Left lobe of liver (tissue), 2 donors: Measurements from ENCODE around the gene SYNE2. TPM values are rescaled to one million over a fixed set of nuclear protein-coding genes. Genes with fewer than 3 reads are reported as not detected.
A peak's percentile ranks its signal among the peaks of the same experiment; 100 is the strongest.

Source experiments
- ATAC-seq: fragments of 200-7000 bp; cut with Tn5 transposase; one replicate; pipeline ENCODE4 v1.9.1; 2020; ENCODE audit warnings: mild to moderate bottlenecking, moderate library complexity
- DNase-seq: peaks from one replicate; pipeline ENCODE4 v3.0.0-alpha.2; 2020; ENCODE audit warnings: low spot score
- total RNA-seq: library from RNA; stranded (reverse); gene quantifications from one replicate; pipeline ENCODE4 v1.2.1, GENCODE V29; 2021
- donor health status: DM: no; HTN: no; CAD: no; lungs with moderate emphysema.
- donor health status: DM: no; HTN: yes; CAD: no.

The SYNE2 gene
- total RNA-seq, 1 donor from 2014 or later = 46.8 TPM

DNA sequence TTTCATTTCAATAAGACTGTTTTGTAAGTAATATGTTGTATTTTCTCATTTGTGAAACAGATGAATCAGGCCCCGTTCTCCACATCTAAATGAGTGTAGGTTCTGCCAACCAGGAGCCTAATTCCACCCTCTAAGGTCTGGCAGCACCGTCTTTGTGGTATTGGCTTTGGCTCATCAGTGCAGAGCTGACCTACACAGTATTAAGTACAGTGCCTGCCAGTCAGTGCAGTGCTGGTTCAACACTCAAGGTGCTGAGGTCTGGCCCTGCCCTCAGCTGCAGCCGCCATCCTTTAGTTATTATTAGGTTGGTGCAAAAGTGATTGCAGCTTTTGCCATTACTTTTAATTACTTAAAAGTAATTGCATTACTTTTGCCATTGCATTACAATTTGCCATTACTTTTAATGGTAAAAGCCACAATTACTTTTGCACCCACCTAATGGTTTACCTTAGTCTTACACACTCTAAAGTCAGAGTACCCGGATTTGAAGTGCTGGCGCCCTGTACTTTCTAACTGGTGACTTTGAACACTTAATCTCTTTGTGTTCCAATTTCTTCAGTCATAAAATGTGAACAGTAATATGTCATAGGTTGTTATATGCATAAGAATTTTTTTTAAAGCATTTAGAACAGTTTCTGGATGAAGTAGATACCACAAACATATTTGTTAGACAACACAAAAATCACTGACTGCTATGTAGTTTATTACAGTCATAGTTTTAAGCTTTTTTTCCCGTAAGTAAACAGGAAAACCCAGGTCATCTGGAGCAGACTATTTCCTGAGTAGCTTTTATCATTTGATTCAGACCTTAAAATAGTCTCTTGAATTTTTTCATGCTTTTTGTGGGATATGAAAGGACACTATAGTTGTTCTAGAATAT, 99.5 kb downstream of the SYNE2 start:
- ATAC-seq (no peak), DNase-seq (no peak)

DNA sequence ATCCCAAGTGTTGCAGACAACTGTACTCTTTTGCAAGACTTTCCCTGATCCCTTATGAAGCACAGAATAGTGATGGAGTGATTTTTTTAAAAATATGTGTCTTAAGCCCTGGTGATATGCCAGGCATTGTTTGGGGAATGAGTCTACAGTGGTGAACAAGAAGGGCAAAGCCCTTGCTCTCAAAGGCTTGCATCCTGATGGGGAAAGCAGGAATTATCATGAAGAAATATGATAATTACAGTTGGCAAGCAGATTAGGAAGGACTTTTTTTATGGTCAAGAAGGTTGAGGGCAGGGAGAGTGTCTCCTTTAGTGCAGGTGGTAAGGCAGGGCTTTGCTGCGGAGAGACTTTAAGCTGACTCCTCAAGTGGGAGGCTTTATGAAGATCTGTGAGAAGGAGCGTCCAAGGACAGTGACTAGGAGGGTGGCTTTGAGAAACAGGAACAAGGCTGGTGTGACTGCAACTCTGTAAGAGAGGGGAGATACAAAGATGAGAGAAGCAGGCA, 100.2 kb downstream of the SYNE2 start:
- ATAC-seq = no peak
- no peak for DNase-seq

DNA sequence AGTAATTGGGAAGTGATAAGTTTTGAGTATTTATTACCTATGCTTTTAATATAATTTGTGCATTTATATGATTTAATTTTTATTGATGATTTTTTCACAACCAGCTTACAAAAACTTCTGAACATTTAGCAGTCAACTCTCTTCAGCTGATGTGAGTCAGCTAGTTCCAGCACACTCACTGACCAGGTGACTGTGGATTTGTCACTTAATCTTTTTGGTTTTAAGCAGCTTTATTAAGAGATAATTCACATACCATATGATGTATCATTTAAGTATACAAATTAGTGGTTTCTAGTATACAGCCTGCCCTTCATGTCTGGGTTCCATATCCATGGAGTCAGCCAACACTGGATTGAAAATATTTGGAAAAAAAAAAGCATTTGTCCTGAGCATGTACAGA, 103.5 kb downstream of the SYNE2 start:
- DNase-seq (no peak), ATAC-seq (no peak)

DNA sequence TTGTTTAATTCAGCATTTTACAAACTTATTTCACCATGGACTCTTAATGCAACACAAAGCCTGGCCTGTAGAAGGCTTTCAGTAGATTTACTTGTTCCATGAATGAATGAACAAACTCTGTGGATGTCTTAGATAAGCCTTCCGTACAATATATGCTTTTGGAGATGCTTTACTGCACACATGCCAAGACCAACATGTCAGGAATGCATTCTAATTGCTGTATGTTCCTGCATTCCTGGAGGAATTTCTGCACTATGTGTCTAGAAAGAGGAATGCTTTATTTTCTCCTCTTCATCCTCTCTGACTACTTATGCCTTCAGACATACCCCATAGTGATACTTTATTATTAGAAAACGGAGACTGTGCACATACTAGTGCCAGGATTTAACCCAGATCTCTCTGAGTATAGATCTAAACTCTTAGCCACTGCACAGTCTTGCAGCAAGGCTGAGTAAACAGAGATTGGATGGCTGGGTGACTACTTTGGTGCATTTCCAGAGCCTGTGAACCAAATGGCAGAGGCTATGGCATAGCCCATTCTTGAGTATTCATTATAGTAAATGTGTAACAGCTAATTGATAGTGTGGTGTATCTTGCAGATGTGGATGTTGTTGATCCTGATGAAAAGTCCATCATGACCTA, 108.2 kb downstream of the SYNE2 start:
- ATAC-seq = peak; percentile 63
- no peak for DNase-seq

DNA sequence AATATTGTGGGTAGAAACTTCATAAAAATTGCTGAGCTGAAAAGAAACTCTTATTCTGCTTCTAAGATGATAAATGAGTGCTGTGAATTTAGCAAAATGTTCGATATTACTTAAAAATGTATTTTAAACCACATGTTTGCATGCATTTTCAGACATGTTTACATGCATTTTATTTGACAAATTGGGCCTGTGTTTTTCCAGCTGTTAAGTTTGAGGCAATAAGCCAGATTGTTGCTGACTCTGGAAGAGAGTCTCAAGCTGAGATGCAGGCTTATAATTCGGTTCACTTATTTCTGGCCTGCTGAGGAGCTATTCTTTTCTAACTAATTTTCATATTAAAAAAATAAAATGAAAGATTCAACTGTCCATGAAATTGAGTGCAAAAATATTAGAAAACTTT, 110.1 kb downstream of the SYNE2 start:
- DNase-seq = no peak
- ATAC-seq = no peak

DNA sequence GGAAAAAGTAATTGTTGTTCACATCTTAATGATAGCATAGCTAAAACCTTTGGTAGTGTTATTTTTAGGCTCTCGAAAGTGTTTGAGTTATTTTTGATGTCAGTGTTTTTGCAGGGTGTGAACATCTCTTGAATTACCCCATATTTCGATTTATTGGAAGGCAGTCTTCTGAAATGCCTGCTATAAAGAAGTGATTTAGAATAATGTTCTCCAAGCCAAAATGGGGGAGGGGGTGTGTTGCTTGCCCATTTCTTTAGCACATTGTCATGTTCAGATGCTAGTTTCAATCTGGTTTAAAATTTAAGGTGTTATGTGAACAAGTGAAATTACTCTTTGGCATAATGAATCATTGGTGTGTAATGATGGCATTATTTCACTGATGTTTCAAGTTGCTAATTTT, 110.6 kb downstream of the SYNE2 start:
- no peak for DNase-seq
- ATAC-seq = no peak

DNA sequence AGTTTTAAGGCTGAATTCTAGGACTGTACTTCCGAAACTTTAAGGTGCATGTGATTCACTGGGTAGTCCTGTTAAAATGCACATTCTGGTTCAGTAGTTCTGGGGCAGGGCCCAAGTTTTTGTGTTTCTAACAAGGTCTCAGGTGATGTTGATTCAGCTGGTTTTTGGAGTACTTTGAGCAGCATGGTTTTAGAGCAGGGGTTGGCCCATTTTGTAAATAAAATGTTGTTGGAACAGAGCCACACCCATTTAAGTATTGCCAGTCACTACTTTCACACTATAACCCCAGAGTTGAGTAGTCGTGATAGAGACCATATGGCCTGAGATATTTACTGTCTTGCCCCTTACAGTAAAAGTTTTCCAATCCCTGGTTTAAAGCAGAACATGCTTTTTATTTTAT, 111.3 kb downstream of the SYNE2 start:
- ATAC-seq (peak; percentile 70), DNase-seq (no peak)

DNA sequence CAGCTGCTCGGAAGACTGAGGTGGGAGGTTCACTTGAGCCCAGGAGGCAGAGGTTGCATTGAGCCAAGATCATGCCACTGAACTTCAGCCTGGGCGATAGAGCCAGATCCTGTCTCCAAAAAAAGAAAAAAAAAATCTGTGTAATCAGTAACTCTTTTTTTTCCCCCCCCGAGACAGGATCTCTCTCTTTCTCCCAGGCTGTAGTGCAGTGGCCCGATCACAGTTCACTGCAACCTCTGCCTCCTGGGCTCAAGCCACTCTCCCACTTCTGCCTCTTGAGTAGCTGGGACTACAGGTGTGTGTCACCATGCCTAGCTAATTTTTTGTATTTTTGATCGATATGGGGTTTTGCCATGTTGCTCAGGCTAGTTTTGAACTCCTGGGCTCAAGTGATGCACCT, 113.6 kb downstream of the SYNE2 start:
- peak; percentile 47 for DNase-seq
- ATAC-seq = peak; percentile 81

DNA sequence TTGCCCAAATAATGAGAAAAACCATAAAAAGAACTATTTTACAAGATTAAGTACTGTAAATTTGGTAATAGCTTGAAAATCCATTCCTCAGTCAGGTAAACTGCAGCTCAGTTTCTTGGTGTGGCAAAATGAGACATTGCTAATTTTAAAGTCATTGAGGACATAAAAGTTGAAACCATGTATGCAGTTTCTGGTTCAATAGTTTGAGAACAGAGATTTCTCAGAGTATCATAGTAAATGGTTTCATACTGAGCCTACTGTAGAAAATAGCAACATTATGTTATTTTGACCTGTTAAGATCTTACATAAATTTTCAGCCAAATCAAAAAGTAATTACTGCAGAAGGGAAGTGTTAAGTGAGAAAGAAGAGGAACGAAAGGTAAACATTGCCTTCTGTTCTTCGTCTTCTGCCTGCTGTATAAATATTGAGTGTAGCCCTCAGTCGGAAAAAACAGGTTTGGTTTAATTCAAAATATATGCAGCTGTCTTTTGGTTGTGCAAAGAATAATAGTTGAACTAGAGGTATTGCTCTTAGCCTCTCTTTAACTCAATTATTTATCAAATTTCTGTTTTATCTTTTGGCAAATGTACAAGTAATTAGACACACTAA, 119.6 kb downstream of the SYNE2 start:
- ATAC-seq (no peak), DNase-seq (no peak)

DNA sequence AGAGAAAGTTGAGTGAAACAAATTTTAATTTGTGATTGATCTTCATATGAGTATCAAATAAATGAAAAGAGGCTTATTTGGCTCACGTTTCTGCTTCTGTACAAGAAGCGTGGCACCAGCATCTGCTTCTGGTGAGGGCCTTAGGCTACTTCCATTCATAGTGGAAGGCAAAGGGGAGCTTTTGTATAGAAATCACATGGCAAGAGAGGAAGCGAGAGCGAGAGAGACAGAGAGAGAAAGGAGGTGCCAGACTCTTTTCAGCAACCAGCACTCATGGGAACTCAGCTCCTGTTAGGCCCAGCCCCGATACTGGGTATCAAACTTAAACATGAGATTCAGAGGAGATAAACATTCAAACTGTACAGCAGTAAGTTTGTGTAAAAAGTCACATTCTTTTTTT, 121.4 kb downstream of the SYNE2 start:
- ATAC-seq = no peak

DNA sequence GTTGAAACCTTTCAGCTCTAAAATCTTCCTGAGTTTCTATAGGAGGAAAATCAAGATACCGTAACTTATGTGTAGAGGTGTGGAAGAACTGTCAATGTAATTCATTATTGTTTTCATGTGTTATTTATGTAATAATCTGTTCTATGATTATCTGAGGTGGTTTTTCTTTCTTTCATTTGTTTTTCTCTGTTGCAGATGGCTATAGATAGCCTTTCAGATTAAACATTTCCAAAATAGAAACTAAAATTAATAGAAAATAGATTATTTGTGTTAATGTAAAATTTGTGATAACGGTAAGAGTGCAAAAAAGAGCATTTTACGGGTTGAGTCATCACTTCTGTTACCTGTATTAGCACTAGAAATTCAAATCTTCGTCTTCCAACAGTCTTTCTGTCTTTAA, 128.8 kb downstream of the SYNE2 start:
- no peak for ATAC-seq
- DNase-seq = no peak

More for the DNA sequence above, 121.4 kb downstream of the SYNE2 start:
- DNase-seq = no peak

DNA sequence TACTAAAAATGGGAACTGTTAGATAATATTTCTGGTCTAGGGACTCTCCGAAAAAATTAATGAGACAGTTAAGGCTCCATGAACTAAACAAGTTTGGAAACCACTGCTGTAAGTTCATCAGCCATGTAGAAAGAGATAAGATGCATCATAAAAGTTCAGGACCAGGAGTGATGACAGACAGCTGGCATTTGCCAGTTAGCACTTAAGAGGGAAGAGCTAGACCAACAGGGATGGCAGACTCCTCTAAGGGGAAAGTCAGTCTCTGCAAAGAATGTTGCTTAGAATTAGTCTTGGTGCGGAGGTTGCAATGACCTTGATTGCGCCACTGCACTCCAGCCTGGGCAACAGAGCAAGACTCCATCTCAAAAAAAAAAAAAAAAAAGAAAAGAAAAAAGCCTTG, 129.4 kb downstream of the SYNE2 start:
- no peak for DNase-seq
- no peak for ATAC-seq

DNA sequence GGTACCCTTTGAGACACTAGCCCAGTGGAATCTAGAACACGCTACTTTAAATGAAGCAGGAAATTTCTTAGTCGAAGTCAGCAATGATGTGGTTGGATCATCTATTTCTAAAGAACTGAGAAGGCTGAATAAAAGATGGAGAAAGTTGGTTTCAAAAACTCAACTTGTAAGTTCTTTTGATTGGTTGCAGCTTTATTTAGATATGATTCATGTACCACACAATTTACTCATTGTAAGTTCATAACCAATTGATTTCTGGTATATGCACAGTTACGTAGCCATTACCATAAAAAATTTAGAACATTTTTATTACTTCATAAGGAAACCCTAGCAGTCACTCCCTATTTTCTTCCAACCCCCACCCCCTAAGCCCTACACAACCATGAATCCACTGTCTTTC, 129.8 kb downstream of the SYNE2 start:
- ATAC-seq (no peak), DNase-seq (no peak)

DNA sequence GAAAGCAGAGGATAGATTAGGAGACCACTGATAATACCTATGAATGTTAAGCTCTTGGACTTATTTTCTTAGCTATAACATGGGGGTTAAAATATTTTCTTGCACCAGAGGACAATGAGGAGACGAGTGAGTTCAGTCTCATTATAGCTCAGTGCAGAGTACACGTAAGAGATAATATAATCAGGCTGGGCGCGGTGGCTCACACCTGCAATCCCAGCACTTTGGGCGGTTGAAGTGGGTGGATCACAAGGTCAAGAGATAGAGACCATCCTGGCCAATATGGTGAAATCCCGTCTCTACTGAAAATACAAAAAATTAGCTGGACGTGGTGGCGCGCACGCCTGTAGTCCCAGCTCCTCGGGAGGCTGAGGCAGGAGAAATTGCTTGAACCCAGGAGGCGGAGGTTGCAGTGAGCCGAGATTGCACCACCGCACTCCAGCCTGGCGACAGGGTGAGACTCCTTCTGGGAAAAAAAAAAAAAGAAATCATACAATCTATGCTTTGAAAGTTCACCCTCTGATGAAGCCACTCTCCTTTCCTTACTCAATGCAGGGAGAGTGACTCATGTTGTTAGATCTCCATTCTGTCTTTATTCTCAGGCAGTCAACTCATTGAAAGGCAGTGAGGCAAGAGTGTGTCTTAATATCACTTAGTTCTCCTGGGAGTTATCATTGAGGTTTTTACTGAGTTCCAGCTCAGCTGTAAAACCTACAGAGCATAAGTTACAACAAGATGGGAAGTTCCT, 134.2 kb downstream of the SYNE2 start:
- ATAC-seq (no peak), DNase-seq (no peak)

DNA sequence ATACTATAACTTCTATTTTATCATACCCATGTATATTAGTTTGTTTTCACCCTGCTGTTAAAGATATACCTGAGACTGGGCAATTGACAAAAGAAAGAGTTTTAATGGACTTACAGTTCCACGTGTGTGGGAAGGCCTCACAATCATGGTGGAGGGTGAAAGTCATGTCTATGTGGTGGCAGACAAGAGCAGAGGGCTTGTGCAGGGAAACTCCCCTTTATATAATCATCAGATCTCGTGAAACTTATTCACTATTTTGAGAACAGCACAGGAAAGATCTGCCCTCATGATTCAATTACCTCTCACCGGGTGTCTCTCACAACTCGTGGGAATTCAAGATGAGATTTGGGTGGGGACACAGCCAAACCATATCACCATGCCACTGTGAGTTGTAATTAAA, 135.8 kb downstream of the SYNE2 start:
- ATAC-seq (no peak), DNase-seq (no peak)

DNA sequence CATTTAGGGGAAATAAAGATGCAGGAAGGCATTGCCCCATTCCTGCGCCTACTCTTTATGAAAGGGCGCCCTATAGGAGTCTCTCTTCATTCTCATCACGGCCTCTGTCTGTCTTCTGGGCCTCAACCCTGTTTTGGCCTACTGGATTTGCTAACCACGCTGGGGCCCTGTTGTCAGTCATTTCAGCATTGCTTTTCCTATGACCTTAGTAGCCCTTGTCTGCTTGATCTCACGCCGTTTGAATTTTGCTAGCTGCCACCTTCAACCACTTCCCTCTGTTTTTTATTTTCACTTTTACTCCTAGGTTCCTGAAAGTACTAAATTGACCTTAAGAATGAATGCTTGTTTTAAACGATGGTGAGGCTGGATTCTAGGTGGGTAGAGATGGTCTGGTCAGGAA, 139.0 kb downstream of the SYNE2 start:
- no peak for ATAC-seq
- no peak for DNase-seq

DNA sequence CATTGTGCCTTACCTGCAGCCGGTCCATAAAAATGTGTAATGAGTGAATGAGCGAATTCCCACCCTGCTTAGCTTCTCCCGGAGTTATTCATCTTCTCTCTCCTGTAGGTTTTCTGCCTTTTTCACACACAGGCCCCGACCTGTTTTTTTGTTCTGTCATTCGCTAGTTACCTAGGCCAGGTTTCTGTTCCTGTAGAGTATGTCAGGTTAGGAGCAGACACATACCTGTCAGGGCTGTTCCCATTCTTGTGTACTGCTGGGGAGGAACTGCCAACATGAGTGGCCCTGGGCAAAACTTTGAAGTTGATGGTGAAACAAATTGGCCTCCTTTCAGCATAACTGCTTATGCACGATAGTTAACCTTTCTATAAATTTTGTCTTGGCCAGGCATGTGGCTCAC, 140.1 kb downstream of the SYNE2 start:
- ATAC-seq = peak; percentile 82
- DNase-seq = peak; percentile 51

DNA sequence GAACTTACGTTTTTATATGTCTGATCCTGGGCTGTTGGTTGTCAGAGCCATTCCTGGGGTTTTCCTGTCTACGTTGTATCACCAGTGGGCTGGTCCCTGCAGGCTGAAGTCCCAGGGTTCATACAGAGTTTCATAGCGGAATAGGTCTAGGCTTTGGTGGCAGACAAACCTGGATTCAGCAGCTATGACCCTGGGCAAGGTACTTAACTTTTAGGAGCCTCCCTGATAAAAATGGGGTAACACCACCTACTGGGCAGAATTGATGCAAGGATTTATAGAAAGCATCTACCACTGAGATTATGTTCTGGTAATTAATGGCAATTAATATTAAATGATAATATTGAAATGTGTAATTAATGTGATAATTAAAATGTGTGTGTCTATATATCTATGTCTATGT, 141.2 kb downstream of the SYNE2 start:
- peak; percentile 53 for DNase-seq

DNA sequence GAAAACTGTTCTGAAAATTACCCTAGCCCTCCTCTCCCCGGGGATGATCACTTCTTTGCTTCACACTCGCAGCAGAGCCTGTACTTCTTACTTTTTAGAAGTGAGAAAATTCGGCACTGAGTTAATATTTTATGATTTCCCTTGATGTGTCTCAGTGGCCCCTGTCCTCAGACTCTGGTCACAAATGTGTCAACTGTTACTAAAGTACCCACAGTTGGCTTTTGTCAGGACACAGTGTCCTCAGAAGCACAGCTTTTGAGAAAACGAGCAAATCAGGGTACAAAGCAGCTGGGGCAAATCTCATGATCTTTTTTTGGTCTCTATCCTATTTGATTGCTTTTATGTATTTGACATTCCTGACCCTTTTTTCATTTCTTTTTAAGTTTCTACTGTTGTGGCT, 142.5 kb downstream of the SYNE2 start:
- peak; percentile 71 for ATAC-seq
- DNase-seq = peak; percentile 50

More for the DNA sequence above, 141.2 kb downstream of the SYNE2 start:
- ATAC-seq = peak; percentile 82

DNA sequence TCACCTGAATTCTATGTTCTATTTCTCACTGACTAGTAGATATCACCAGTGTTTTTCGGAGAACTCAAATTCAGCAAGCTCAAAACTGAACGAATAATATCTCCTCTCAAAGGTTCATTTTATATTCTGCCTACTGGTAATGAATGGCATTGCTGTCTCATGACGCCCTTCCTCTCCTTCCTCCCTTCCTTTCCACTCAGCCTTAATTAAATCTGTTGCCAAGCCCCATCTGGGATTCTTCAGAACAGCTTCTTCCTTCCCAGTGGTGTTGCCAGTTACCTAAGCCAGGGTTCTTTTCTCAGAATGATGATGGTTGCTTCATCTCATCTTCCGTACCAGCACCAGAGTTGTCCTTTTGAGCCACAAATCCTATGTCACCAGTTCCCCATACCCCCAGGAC, 143.2 kb downstream of the SYNE2 start:
- ATAC-seq (no peak), DNase-seq (no peak)

DNA sequence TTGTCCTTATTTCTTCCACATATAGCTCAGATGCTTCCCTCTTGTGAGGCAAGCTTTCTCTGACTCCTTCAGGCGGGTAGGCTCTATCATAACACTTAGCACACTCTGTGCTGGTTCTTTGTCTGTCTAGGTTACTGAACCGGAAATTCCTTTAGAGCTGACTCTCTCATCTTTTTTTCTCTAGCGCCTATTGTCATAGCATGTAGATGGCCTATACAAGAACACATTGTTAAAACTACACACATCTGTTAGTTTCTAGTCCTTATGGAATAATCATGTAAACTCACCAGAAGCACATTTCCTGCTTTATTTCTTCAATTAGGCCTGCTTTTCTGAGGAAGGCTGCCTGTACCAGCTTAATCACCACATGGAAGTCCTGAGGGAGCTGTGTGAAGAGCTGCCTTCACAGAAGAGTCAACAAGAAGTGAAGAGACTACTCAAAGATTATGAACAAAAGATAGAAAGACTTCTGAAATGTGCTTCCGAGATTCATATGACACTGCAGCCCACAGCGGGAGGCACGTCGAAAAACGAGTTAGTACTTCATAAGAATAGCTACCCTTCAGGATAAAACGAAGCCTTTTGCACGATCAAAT, 143.9 kb downstream of the SYNE2 start:
- DNase-seq (no peak), ATAC-seq (no peak)
